Sigmoid colon (tissue), 7 donors: ENCODE results near the gene TBC1D16. TPM values are rescaled to one million over a fixed set of nuclear protein-coding genes. Genes with fewer than 3 reads are reported as not detected.
"Not testable (repeated sequence)": the region's sequence is repeated elsewhere in the genome, so short reads cannot be mapped to it uniquely, and the experiment has no call there.

Experiments
- DNase-seq: peaks from one replicate; pipeline ENCODE4 v3.0.0-alpha.2; 2019
- H3K27ac ChIP-seq, 4 donors: fragments of 200-600 bp; sonication (generic); one replicate each; pipeline ENCODE4 v1.5.1; 2016 to 2019; ENCODE audit warnings: mild to moderate bottlenecking in 1 of 4
- H3K27me3 ChIP-seq, 3 donors: fragments of 200-600 bp; sonication (generic); one replicate each; pipeline ENCODE4 v1.5.1; 2019; ENCODE audit warnings: mild to moderate bottlenecking in 1 of 3
- H3K36me3 ChIP-seq, 4 donors: fragments of 200-600 bp; sonication (generic); one replicate each; pipeline ENCODE4 v1.5.1; 2016 to 2019
- H3K4me1 ChIP-seq, 4 donors: fragments of 200-600 bp; sonication (generic); one replicate each; pipeline ENCODE4 v1.5.1; 2017 to 2019
- H3K4me3 ChIP-seq, 4 donors: fragments of 200-600 bp; sonication (generic); one replicate each; pipeline ENCODE4 v1.5.1; 2017 to 2019; ENCODE audit warnings: mild to moderate bottlenecking in 2 of 4, moderate library complexity in 1 of 4
- H3K9me3 ChIP-seq, 4 donors: fragments of 200-600 bp in 3 of 4; sonication (generic) in 3 of 4; one replicate each; pipeline versions ENCODE4 v1.5.1 to v1.6.1; 2013 to 2019
- CTCF ChIP-seq, 4 experiments: fragments of 450-650 bp in 3 of 4; fragments of 200-600 bp in 1 of 4; IDR thresholded peaks; one replicate each; pipeline ENCODE4 v1.5.1; 2016 to 2019; ENCODE audit warnings: antibody characterized with exemption in 4 of 4, mild to moderate bottlenecking in 3 of 4, moderate library complexity in 2 of 4
- EP300 ChIP-seq, 4 donors: sonication (generic); formaldehyde crosslinking; IDR thresholded peaks; one replicate each; pipeline ENCODE4 v1.6.1; 2017; ENCODE audit warnings: antibody characterized with exemption in 4 of 4
- POLR2A ChIP-seq, 2 donors: fragments of 450-650 bp; IDR thresholded peaks; one replicate each; pipeline ENCODE4 v1.6.1; 2016; ENCODE audit warnings: antibody characterized with exemption in 2 of 2, mild to moderate bottlenecking in 2 of 2, moderate library complexity in 2 of 2
- POLR2AphosphoS5 ChIP-seq, 4 donors: sonication (generic); formaldehyde crosslinking; IDR thresholded peaks; one replicate each; pipeline ENCODE4 v1.6.1; 2017; ENCODE audit warnings: antibody characterized with exemption in 4 of 4
- WGBS, 2 donors: extraction: QIAGEN DNeasy Blood & Tissue Kit; methylation state at CpG; one replicate each; pipeline ENCODE4 v1.1.7; 2013; 5-methylcytosine and 5-hydroxymethylcytosine counted together
- intact Hi-C: fragments of 100-400 bp; cut with DNase I; formaldehyde crosslinking; loops from one replicate; pipeline ENCODE4 v1.15.1; 2023
- polyA plus RNA-seq, 3 donors: library from polyadenylated mRNA; stranded (reverse); fragments of 200-250 nt; gene quantifications; one replicate each; pipeline ENCODE4 v1.2.3, GENCODE V29; 2013
- total RNA-seq, 4 donors: library from RNA; depleted of rRNA; stranded (reverse); fragments of >200 nt; gene quantifications; one replicate each; pipeline ENCODE4 v1.1.0, GENCODE V29; 2016
- donor health status: healthy with polysubstance abuse.
- donor health status: Bipolar disorder and iron deficiency.
- donor health status: healthy.

The TBC1D16 gene
- total and polyA plus RNA-seq, 7 donors: 3.6 to 21.9 (median 15.7) TPM

- no peak overlapping the region for H3K4me3 ChIP-seq
- H3K27me3 ChIP-seq: no peaks in the 10 kb centered on the region
- H3K4me1 ChIP-seq: no peaks in the 10 kb centered on the region
- H3K36me3 ChIP-seq: peaks cover 0 to 14% (median 0%) of the 10 kb centered on the region in 4 donors
- intact Hi-C loops: no loop called here
- no peak for DNase-seq
- no peaks in the 10 kb centered on the region for H3K9me3 ChIP-seq
- no peak overlapping the region for H3K27ac ChIP-seq
- WGBS, 2 donors: 91% methylated on average over 7 of the region's 7 CpGs
- TF ChIP-seq EP300 (IDR thresholded peaks at IDR 0.05) (no peak), POLR2A (IDR thresholded peaks at IDR 0.05) (no peak), POLR2AphosphoS5 (IDR thresholded peaks at IDR 0.05) (no peak), CTCF (IDR thresholded peaks at IDR 0.05) (no peak)
These were observed 65.8 kb downstream of the TBC1D16 start for GRCh38 chr17:79969906-79970305.

- Histone ChIP-seq H3K27ac (no peak overlapping the region), H3K27me3 (no peaks in the 10 kb centered on the region), H3K4me1 (no peaks in the 10 kb centered on the region), H3K36me3 (peaks cover 0 to 14% (median 0%) of the 10 kb centered on the region in 4 donors), H3K4me3 (no peak overlapping the region), H3K9me3 (no peaks in the 10 kb centered on the region)
- intact Hi-C loops: no loop called here
- no peak for DNase-seq
- 92 to 95% methylated on average over 5 of the region's 5 CpGs for WGBS, 2 donors
- TF ChIP-seq EP300 (IDR thresholded peaks at IDR 0.05) (no peak), POLR2A (IDR thresholded peaks at IDR 0.05) (no peak), POLR2AphosphoS5 (IDR thresholded peaks at IDR 0.05) (no peak), CTCF (IDR thresholded peaks at IDR 0.05) (no peak)
These were observed 67.6 kb downstream of the TBC1D16 start for GRCh38 chr17:79968116-79968515.

- Histone ChIP-seq H3K4me3 (no peak overlapping the region), H3K36me3 (peaks cover 0 to 4% (median 0%) of the 10 kb centered on the region in 4 donors), H3K9me3 (no peaks in the 10 kb centered on the region), H3K4me1 (no peaks in the 10 kb centered on the region), H3K27ac (no peak overlapping the region), H3K27me3 (no peaks in the 10 kb centered on the region)
- no peak for TF ChIP-seq POLR2AphosphoS5 (IDR thresholded peaks at IDR 0.05)
- TF ChIP-seq POLR2A (IDR thresholded peaks at IDR 0.05): no peak
- no peak for TF ChIP-seq CTCF (IDR thresholded peaks at IDR 0.05)
- TF ChIP-seq EP300 (IDR thresholded peaks at IDR 0.05): no peak
- DNase-seq: no peak
- 63 to 81% methylated on average over 3 of the region's 3 CpGs for WGBS, 2 donors
- intact Hi-C loops: no loop called here
These were observed 69.0 kb downstream of the TBC1D16 start for GRCh38 chr17:79966681-79967080.

GRCh38 chr17:79965806-79966205, 69.9 kb downstream of the TBC1D16 start:
- H3K4me1 ChIP-seq: no peaks in the 10 kb centered on the region
- H3K27ac ChIP-seq: no peak overlapping the region
- no peaks in the 10 kb centered on the region for H3K36me3 ChIP-seq
- intact Hi-C loops: no loop called here
- 83 to 84% methylated on average over 6 of the region's 6 CpGs for WGBS, 2 donors
- H3K4me3 ChIP-seq: no peak overlapping the region
- TF ChIP-seq POLR2A (IDR thresholded peaks at IDR 0.05): no peak
- TF ChIP-seq POLR2AphosphoS5 (IDR thresholded peaks at IDR 0.05): no peak
- TF ChIP-seq EP300 (IDR thresholded peaks at IDR 0.05): no peak
- no peak for TF ChIP-seq CTCF (IDR thresholded peaks at IDR 0.05)
- no peaks in the 10 kb centered on the region for H3K9me3 ChIP-seq
- H3K27me3 ChIP-seq: no peaks in the 10 kb centered on the region
- DNase-seq: peak; percentile 42

- H3K36me3 ChIP-seq, H3K27ac ChIP-seq, H3K27me3 ChIP-seq, intact Hi-C loops, H3K4me1 ChIP-seq, H3K4me3 ChIP-seq, H3K9me3 ChIP-seq: not testable (repeated sequence)
- 96 to 97% methylated on average over 6 of the region's 6 CpGs for WGBS, 2 donors
- peak; percentile 21 for DNase-seq
These were observed 73.2 kb downstream of the TBC1D16 start for GRCh38 chr17:79962467-79962866.

GRCh38 chr17:79961567-79961966, 74.1 kb downstream of the TBC1D16 start:
- H3K36me3 ChIP-seq, H3K27ac ChIP-seq, intact Hi-C loops, H3K4me1 ChIP-seq, H3K4me3 ChIP-seq, H3K27me3 ChIP-seq, DNase-seq, H3K9me3 ChIP-seq: not testable (repeated sequence)
- 97 to 98% methylated on average over 9 of the region's 9 CpGs for WGBS, 2 donors
